Liver (tissue), 9 donors: Measurements from ENCODE around the gene ZNF793. TPM values are rescaled to one million over a fixed set of nuclear protein-coding genes. Genes with fewer than 3 reads are reported as not detected.

Experiments
- DNase-seq: peaks from one replicate; pipeline ENCODE4 v3.0.0-alpha.2; 2017; ENCODE audit warnings: low spot score
- H3K27ac ChIP-seq, 2 donors: one replicate each; pipeline ENCODE4 v1.7.0; 2013; ENCODE audit warnings: inconsistent platforms in 2 of 2, low read length in 2 of 2, control low read depth in 1 of 2, low read depth in 1 of 2, mild to moderate bottlenecking in 1 of 2
- H3K27me3 ChIP-seq, 4 donors: one replicate each; pipeline versions ENCODE4 v1.6.1 to v1.7.0; 2013; ENCODE audit warnings: low read length in 3 of 4, inconsistent platforms in 1 of 4, mild to moderate bottlenecking in 1 of 4, moderate library complexity in 1 of 4; ENCODE audit not compliant: control insufficient read depth in 4 of 4, insufficient read depth in 4 of 4
- H3K36me3 ChIP-seq, 4 donors: one replicate each; pipeline versions ENCODE4 v1.6.1 to v1.7.0; 2013; ENCODE audit warnings: low read length in 3 of 4, mild to moderate bottlenecking in 3 of 4, low read depth in 1 of 4, moderate library complexity in 1 of 4; ENCODE audit not compliant: control insufficient read depth in 4 of 4, insufficient read depth in 3 of 4
- H3K4me1 ChIP-seq, 4 donors: one replicate each; pipeline versions ENCODE4 v1.6.1 to v1.7.0; 2013; ENCODE audit warnings: low read length in 3 of 4, mild to moderate bottlenecking in 3 of 4, moderate library complexity in 1 of 4; ENCODE audit not compliant: control insufficient read depth in 4 of 4, insufficient read depth in 4 of 4
- H3K4me3 ChIP-seq, 3 donors: one replicate each; pipeline versions ENCODE4 v1.6.1 to v1.7.0; 2013; ENCODE audit warnings: low read length in 3 of 3, control low read depth in 1 of 3, low read depth in 1 of 3, mild to moderate bottlenecking in 1 of 3
- H3K9ac ChIP-seq, 2 donors: one replicate each; pipeline ENCODE4 v1.7.0; 2013; ENCODE audit warnings: low read length in 2 of 2, mild to moderate bottlenecking in 2 of 2, moderate library complexity in 2 of 2, control low read depth in 1 of 2, low read depth in 1 of 2
- H3K9me3 ChIP-seq, 4 donors: one replicate each; pipeline versions ENCODE4 v1.6.1 to v1.7.0; 2013; ENCODE audit warnings: low read length in 3 of 4; ENCODE audit not compliant: control insufficient read depth in 4 of 4
- ATF3 ChIP-seq: IDR thresholded peaks from 2 replicates; pipeline ENCODE4 v1.6.1; 2016; ENCODE audit warnings: antibody characterized with exemption
- CTCF ChIP-seq: fragments of 150-350 bp; IDR thresholded peaks from 2 replicates; pipeline ENCODE4 v1.5.1; 2017; ENCODE audit warnings: improper control_type of control experiment, low read depth, low read length; ENCODE audit not compliant: missing input control
- FOXA1 ChIP-seq: IDR thresholded peaks from 2 replicates; pipeline ENCODE4 v1.6.1; 2016; ENCODE audit warnings: antibody characterized with exemption
- GABPA ChIP-seq, 2 donors: IDR thresholded peaks in 1 of 2; conservative IDR thresholded peaks in 1 of 2; 2 replicates each; pipeline ENCODE4 v1.6.1; 2016; ENCODE audit warnings: antibody characterized with exemption in 2 of 2, mild to moderate bottlenecking in 1 of 2, moderate library complexity in 1 of 2
- HNF4A ChIP-seq, 2 donors: conservative IDR thresholded peaks; 2 replicates each; pipeline ENCODE4 v1.6.1; 2016; ENCODE audit warnings: antibody characterized with exemption in 2 of 2, mild to moderate bottlenecking in 2 of 2
- JUND ChIP-seq, 2 donors: IDR thresholded peaks; 2 replicates each; pipeline ENCODE4 v1.6.1; 2016; ENCODE audit warnings: antibody characterized with exemption in 2 of 2
- NR2F2 ChIP-seq: IDR thresholded peaks from 2 replicates; pipeline ENCODE4 v1.6.1; 2016; ENCODE audit warnings: antibody characterized with exemption
- RAD21 ChIP-seq, 2 donors: IDR thresholded peaks; 2 replicates each; pipeline ENCODE4 v1.6.1; 2016; ENCODE audit warnings: antibody characterized with exemption in 2 of 2, mild to moderate bottlenecking in 2 of 2
- RXRA ChIP-seq, 2 donors: IDR thresholded peaks; 2 replicates each; pipeline ENCODE4 v1.6.1; 2017 to 2018; ENCODE audit warnings: antibody characterized with exemption in 2 of 2, mild to moderate bottlenecking in 1 of 2
- SP1 ChIP-seq: IDR thresholded peaks from 2 replicates; pipeline ENCODE4 v1.6.1; 2018; ENCODE audit warnings: antibody characterized with exemption, mild to moderate bottlenecking
- TAF1 ChIP-seq: conservative IDR thresholded peaks from 2 replicates; pipeline ENCODE4 v1.6.1; 2016; ENCODE audit warnings: antibody characterized with exemption, mild to moderate bottlenecking
- YY1 ChIP-seq: IDR thresholded peaks from 2 replicates; pipeline ENCODE4 v1.6.1; 2016; ENCODE audit warnings: antibody characterized with exemption, mild to moderate bottlenecking
- WGBS: extraction: QIAGEN DNeasy Blood & Tissue Kit; methylation state at CpG from one replicate; pipeline ENCODE4 v1.1.7; 2013; 5-methylcytosine and 5-hydroxymethylcytosine counted together
- polyA plus RNA-seq, 2 donors: library from polyadenylated mRNA; stranded (reverse) in 1 of 2; unstranded in 1 of 2; fragments of 200-250 nt in 1 of 2; fragments of >200 nt in 1 of 2; fragmentation: Nextera tagmentation in 1 of 2; extraction: Ambion mirVana in 1 of 2; gene quantifications; one replicate each; pipeline versions ENCODE4 v1.2.1 to v1.2.3, GENCODE V29; 2013 to 2015
- total RNA-seq, 2 donors: library from RNA; depleted of rRNA; stranded (reverse); fragments of >200 nt; gene quantifications; one replicate each; pipeline ENCODE4 v1.2.3, GENCODE V29; 2014
- donor health status: healthy.
- donor health status: healthy.
- donor health status: healthy.
- donor health status: healthy.
- donor health status: healthy.

ZNF793 gene
- total and polyA plus RNA-seq, 4 donors = 0.15 to 0.93 (median 0.51) TPM

GRCh38 chr19:37564624-37565369, 58.1 kb downstream of the ZNF793 start:
- H3K9me3 ChIP-seq = peaks cover 48 to 95% (median 68%) of the 10 kb centered on the region in 4 donors
- DNase-seq = no peak

GRCh38 chr19:37565370-37565669, 58.6 kb downstream of the ZNF793 start:
- no peaks in the 10 kb centered on the region for H3K4me1 ChIP-seq
- peak overlapping the region in 2 of 3 donors; percentile 55 to 81 for H3K4me3 ChIP-seq
- H3K9ac ChIP-seq = no peak overlapping the region
- TF ChIP-seq SP1 = no peak
- TF ChIP-seq HNF4A (conservative IDR thresholded peaks at IDR 0.05) = no peak
- H3K27ac ChIP-seq = no peak overlapping the region
- peaks cover 48 to 99% (median 72%) of the 10 kb centered on the region in 4 donors for H3K9me3 ChIP-seq
- H3K27me3 ChIP-seq = no peaks in the 10 kb centered on the region
- H3K36me3 ChIP-seq = peaks cover 0 to 39% (median 34%) of the 10 kb centered on the region in 4 donors
- no peak for DNase-seq

More at GRCh38 chr19:37564624-37565369, 58.1 kb downstream of the ZNF793 start:
- Histone ChIP-seq H3K27ac (no peak overlapping the region), H3K9ac (no peak overlapping the region), H3K4me1 (no peaks in the 10 kb centered on the region), H3K4me3 (peak overlapping the region in 2 of 3 donors; percentile 37 to 55), H3K27me3 (no peaks in the 10 kb centered on the region), H3K36me3 (peaks cover 0 to 36% (median 33%) of the 10 kb centered on the region in 4 donors)
- no peak for TF ChIP-seq CTCF
- no peak for TF ChIP-seq RAD21 (IDR thresholded peaks at IDR 0.05)
- no peak for TF ChIP-seq RXRA (IDR thresholded peaks at IDR 0.05)
- TF ChIP-seq JUND (IDR thresholded peaks at IDR 0.05) = no peak
- no peak for TF ChIP-seq ATF3
- no peak for TF ChIP-seq YY1
- TF ChIP-seq GABPA (IDR thresholded peaks at IDR 0.05 in 1 of 2, conservative IDR thresholded peaks at IDR 0.05 in 1 of 2) = no peak
- TF ChIP-seq NR2F2 = no peak
- WGBS = 95% methylated on average over 7 of the region's 7 CpGs

- Histone ChIP-seq H3K9ac (no peak overlapping the region), H3K9me3 (peaks cover 29 to 52% (median 51%) of the 10 kb centered on the region in 4 donors), H3K36me3 (peaks cover 0 to 27% (median 22%) of the 10 kb centered on the region in 4 donors), H3K4me1 (no peaks in the 10 kb centered on the region), H3K27me3 (no peaks in the 10 kb centered on the region), H3K27ac (no peak overlapping the region), H3K4me3 (no peak overlapping the region)
- DNase-seq = no peak
- TF ChIP-seq ATF3 (no peak), JUND (IDR thresholded peaks at IDR 0.05) (no peak), RAD21 (IDR thresholded peaks at IDR 0.05) (no peak), HNF4A (conservative IDR thresholded peaks at IDR 0.05) (no peak), YY1 (no peak), FOXA1 (no peak), TAF1 (no peak)
Measured at GRCh38 chr19:37572203-37572602, 65.5 kb downstream of the ZNF793 start.
